ENCODE measurements around the gene STAP1.

- TF ChIP-seq CTCF (IDR thresholded peaks at IDR 0.05) (no peak), REST (IDR thresholded peaks at IDR 0.05; ENCODE audit: low read depth, low read length) (no peak), CHD2 (IDR thresholded peaks at IDR 0.05; ENCODE audit: low read length, partially characterized antibody) (no peak), POLR2AphosphoS5 (IDR thresholded peaks at IDR 0.05; ENCODE audit: low read depth, low read length) (no peak), EP300 (IDR thresholded peaks at IDR 0.05; ENCODE audit: borderline replicate concordance in 1 of 2, low read depth in 1 of 2, low read length in 1 of 2) (no peak), GABPA (IDR thresholded peaks at IDR 0.05; ENCODE audit: low read depth) (no peak), RAD21 (IDR thresholded peaks at IDR 0.05; ENCODE audit: low read length) (no peak), IRF3 (IDR thresholded peaks at IDR 0.05; ENCODE audit: low read depth, low read length) (no peak)
These were observed 4.4 kb upstream of the STAP1 start for GRCh38 chr4:67554096-67554495.

All from SK-N-SH (cell line).